Activated CD8-positive, alpha-beta memory T cell treated with anti-CD3 and anti-CD28 coated beads, Interleukin-2, amount 50 U/mL, for 1 hour (primary cell): ENCODE results near the gene SUMO1.
"Not testable (repeated sequence)": the region's sequence is repeated elsewhere in the genome, so short reads cannot be mapped to it uniquely, and the experiment has no call there.

Experiments used
- DNase-seq: peaks from one replicate; pipeline ENCODE4 v3.0.0-alpha.2; 2020; ENCODE audit errors: extremely low read depth

The SUMO1 gene

GRCh38 chr2:202238234-202239197, at the start of gene SUMO1:
SUMO1 (minus strand) TSS chr2:202238597; CDS start chr2:202238451, 146 bp downstream.
- DNase-seq: peak; percentile 72

- DNase-seq: no peak
These were observed 48.2 kb upstream of the SUMO1 start for GRCh38 chr2:202286595-202286994.

GRCh38 chr2:202278944-202279343, 40.5 kb upstream of the SUMO1 start:
- DNase-seq: no peak

- DNase-seq: no peak
These were observed 39.8 kb upstream of the SUMO1 start for GRCh38 chr2:202278036-202278760.

GRCh38 chr2:202276078-202276720, 37.8 kb upstream of the SUMO1 start:
- not testable (repeated sequence) for DNase-seq

GRCh38 chr2:202270487-202270886, 32.1 kb upstream of the SUMO1 start:
- DNase-seq: no peak

- DNase-seq: no peak
These were observed 31.2 kb upstream of the SUMO1 start for GRCh38 chr2:202269585-202269984.

- no peak for DNase-seq
These were observed 29.1 kb upstream of the SUMO1 start for GRCh38 chr2:202267495-202267894.

- DNase-seq: peak; percentile 73
These were observed 27.3 kb upstream of the SUMO1 start, which contains the start of gene NOP58 for GRCh38 chr2:202265467-202266277. NOP58 (plus strand) TSS chr2:202265763; CDS start chr2:202265942, 179 bp downstream.

GRCh38 chr2:202261531-202261930, 23.1 kb upstream of the SUMO1 start:
- no peak for DNase-seq

- DNase-seq: no peak
These were observed 13.1 kb upstream of the SUMO1 start for GRCh38 chr2:202251494-202251893.

GRCh38 chr2:202249521-202250253, 11.3 kb upstream of the SUMO1 start:
- DNase-seq: no peak

GRCh38 chr2:202247710-202248109, 9.3 kb upstream of the SUMO1 start:
- DNase-seq: not testable (repeated sequence)

GRCh38 chr2:202237787-202238233, 587 bp downstream of the SUMO1 start:
- DNase-seq: no peak

GRCh38 chr2:202221873-202222272, 16.5 kb downstream of the SUMO1 start:
- DNase-seq: no peak

GRCh38 chr2:202215179-202215578, 23.2 kb downstream of the SUMO1 start:
- DNase-seq: no peak

GRCh38 chr2:202208526-202208925, 29.9 kb downstream of the SUMO1 start:
- DNase-seq: no peak

- no peak for DNase-seq
These were observed 33.5 kb downstream of the SUMO1 start for GRCh38 chr2:202204855-202205254.

GRCh38 chr2:202203348-202203747, 35.0 kb downstream of the SUMO1 start:
- DNase-seq: no peak
